Measurements from ENCODE around the gene PRICKLE2. TPM values are rescaled to one million over a fixed set of nuclear protein-coding genes. Genes with fewer than 3 reads are reported as not detected.

Gene PRICKLE2
- total RNA-seq, 1 donor from 2014 or later = 84.4 TPM

DNA sequence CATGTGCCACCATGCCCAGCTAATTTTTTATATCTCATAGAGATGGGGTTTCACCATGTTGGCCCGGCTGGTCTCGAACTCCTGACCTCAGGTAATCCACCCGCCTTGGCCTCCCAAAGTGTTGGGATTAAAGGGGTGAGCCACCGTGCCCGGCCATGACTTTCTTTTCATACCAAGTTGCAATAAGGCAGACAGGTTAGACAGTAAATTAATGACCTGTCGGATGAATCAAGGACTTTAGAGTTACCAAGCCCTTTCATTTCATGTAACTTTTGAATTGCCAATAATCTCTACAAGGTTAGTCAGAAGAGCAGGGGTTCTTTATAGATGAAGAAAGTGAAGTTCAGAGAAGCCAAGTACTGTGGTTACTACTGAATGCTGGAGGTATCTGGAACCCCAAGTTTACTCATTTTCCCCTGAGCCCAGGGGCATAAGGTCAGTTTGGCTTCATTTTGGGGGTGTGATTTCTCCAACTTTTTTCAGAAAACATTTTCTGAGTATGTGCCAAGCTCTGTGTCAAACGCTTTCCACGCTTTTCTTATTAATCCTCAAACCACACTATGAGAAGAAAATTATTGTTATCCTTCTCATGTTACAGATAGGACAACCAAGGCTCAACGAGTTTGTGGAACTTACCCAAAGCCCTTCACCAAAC, 11.9 kb downstream of the PRICKLE2 start:
- DNase-seq (ENCODE audit: low read depth) (no peak), FAIRE-seq (no peak)
- H4K20me1 ChIP-seq (ENCODE audit: insufficient read depth, low read length) = peaks cover 87% of the 10 kb centered on the region
- no peak overlapping the region for H2AFZ ChIP-seq (ENCODE audit: low read depth, low read length)
- Mint-ChIP-seq H3K36me3 (ENCODE audit: low read depth, unreplicated experiment) (peaks cover 5% of the 10 kb centered on the region), H3K9me3 (ENCODE audit: unreplicated experiment) (no peaks in the 10 kb centered on the region), H3K27me3 (ENCODE audit: low read depth, unreplicated experiment) (no peaks in the 10 kb centered on the region), H3K4me1 (ENCODE audit: low read depth, unreplicated experiment) (peaks cover 58% of the 10 kb centered on the region), H3K4me3 (ENCODE audit: unreplicated experiment) (no peak overlapping the region), H3K27ac (ENCODE audit: unreplicated experiment) (no peak overlapping the region)
- TF ChIP-seq, protein P1, sequence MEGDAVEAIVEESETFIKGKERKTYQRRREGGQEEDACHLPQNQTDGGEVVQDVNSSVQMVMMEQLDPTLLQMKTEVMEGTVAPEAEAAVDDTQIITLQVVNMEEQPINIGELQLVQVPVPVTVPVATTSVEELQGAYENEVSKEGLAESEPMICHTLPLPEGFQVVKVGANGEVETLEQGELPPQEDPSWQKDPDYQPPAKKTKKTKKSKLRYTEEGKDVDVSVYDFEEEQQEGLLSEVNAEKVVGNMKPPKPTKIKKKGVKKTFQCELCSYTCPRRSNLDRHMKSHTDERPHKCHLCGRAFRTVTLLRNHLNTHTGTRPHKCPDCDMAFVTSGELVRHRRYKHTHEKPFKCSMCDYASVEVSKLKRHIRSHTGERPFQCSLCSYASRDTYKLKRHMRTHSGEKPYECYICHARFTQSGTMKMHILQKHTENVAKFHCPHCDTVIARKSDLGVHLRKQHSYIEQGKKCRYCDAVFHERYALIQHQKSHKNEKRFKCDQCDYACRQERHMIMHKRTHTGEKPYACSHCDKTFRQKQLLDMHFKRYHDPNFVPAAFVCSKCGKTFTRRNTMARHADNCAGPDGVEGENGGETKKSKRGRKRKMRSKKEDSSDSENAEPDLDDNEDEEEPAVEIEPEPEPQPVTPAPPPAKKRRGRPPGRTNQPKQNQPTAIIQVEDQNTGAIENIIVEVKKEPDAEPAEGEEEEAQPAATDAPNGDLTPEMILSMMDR (IDR thresholded peaks at IDR 0.05; ENCODE audit: insufficient read depth, low read depth, low read length) = no peak
- no peak for TF ChIP-seq EZH2 (IDR thresholded peaks at IDR 0.05; ENCODE audit: insufficient read depth, low read length)
- H3K9me3 ChIP-seq (ENCODE audit: insufficient read depth, low read depth, low read length) = no peaks in the 10 kb centered on the region
- H3K9ac ChIP-seq (ENCODE audit: low read length) = no peak overlapping the region
- H3K4me2 ChIP-seq (ENCODE audit: low read length) = peak overlapping the region; percentile 83
- H3K27me3 ChIP-seq (ENCODE audit: insufficient read depth, low read length) = no peaks in the 10 kb centered on the region
- H3K4me1 ChIP-seq (ENCODE audit: insufficient read depth, low read length) = peaks cover 39% of the 10 kb centered on the region
- no peaks in the 10 kb centered on the region for H3K36me3 ChIP-seq (ENCODE audit: insufficient read depth, low read length)
- peak overlapping the region; percentile 58 for H3K27ac ChIP-seq (ENCODE audit: low read depth, low read length)
- peaks cover 98% of the 10 kb centered on the region for H3K79me2 ChIP-seq (ENCODE audit: insufficient read depth, low read length)
- no peak overlapping the region for H3K4me3 ChIP-seq (ENCODE audit: insufficient read depth, low read depth, low read length)

- Mint-ChIP-seq H3K27me3 (ENCODE audit: low read depth, unreplicated experiment) (no peaks in the 10 kb centered on the region), H3K4me3 (ENCODE audit: unreplicated experiment) (no peak overlapping the region), H3K27ac (ENCODE audit: unreplicated experiment) (no peak overlapping the region), H3K4me1 (ENCODE audit: low read depth, unreplicated experiment) (peaks cover 60% of the 10 kb centered on the region), H3K36me3 (ENCODE audit: low read depth, unreplicated experiment) (peaks cover 12% of the 10 kb centered on the region), H3K9me3 (ENCODE audit: unreplicated experiment) (no peaks in the 10 kb centered on the region)
- peaks cover 97% of the 10 kb centered on the region for H3K79me2 ChIP-seq (ENCODE audit: insufficient read depth, low read length)
- no peak overlapping the region for H3K9ac ChIP-seq (ENCODE audit: low read length)
- no peak for FAIRE-seq
- no peak overlapping the region for H3K27ac ChIP-seq (ENCODE audit: low read depth, low read length)
- no peaks in the 10 kb centered on the region for H3K9me3 ChIP-seq (ENCODE audit: insufficient read depth, low read depth, low read length)
- H3K4me2 ChIP-seq (ENCODE audit: low read length) = no peak overlapping the region
- H3K4me1 ChIP-seq (ENCODE audit: insufficient read depth, low read length) = peaks cover 30% of the 10 kb centered on the region
- H3K4me3 ChIP-seq (ENCODE audit: insufficient read depth, low read depth, low read length) = no peak overlapping the region
- no peak for TF ChIP-seq EZH2 (IDR thresholded peaks at IDR 0.05; ENCODE audit: insufficient read depth, low read length)
- TF ChIP-seq, protein P1 (IDR thresholded peaks at IDR 0.05; ENCODE audit: insufficient read depth, low read depth, low read length) = no peak
- no peak overlapping the region for H2AFZ ChIP-seq (ENCODE audit: low read depth, low read length)
- peak; percentile 80 for DNase-seq (ENCODE audit: low read depth)
- H3K27me3 ChIP-seq (ENCODE audit: insufficient read depth, low read length) = no peaks in the 10 kb centered on the region
- H4K20me1 ChIP-seq (ENCODE audit: insufficient read depth, low read length) = peaks cover 94% of the 10 kb centered on the region
- no peaks in the 10 kb centered on the region for H3K36me3 ChIP-seq (ENCODE audit: insufficient read depth, low read length)
Measured at GRCh38 chr3:64209866-64210621, 15.2 kb downstream of the PRICKLE2 start.
